AG09309 (cell line): ENCODE data around the gene EXOG.

Source experiments
- DNase-seq: peaks from one replicate; pipeline ENCODE4 v3.0.0-alpha.2; 2010; ENCODE audit warnings: low read depth
- H3K4me3 ChIP-seq: 2 replicates; pipeline ENCODE4 v1.5.1; 2011; ENCODE audit warnings: mild to moderate bottlenecking, low read depth, low read length, moderate library complexity; ENCODE audit not compliant: control insufficient read depth
- CTCF ChIP-seq: IDR thresholded peaks from 2 replicates; pipeline ENCODE4 v1.5.1; 2011; ENCODE audit warnings: mild to moderate bottlenecking, low read depth, low read length, inconsistent platforms; ENCODE audit not compliant: insufficient read depth, control insufficient read depth; ENCODE audit errors: missing control alignments

EXOG gene

GRCh38 chr3:38549082-38549481, 52.9 kb downstream of the EXOG start:
- no peak overlapping the region for H3K4me3 ChIP-seq
- DNase-seq: no peak
- TF ChIP-seq CTCF: no peak

GRCh38 chr3:38549486-38549885, 53.3 kb downstream of the EXOG start:
- no peak for DNase-seq
- H3K4me3 ChIP-seq: no peak overlapping the region
- no peak for TF ChIP-seq CTCF

GRCh38 chr3:38549957-38550840, 54.1 kb downstream of the EXOG start:
- H3K4me3 ChIP-seq: no peak overlapping the region
- TF ChIP-seq CTCF: no peak
- DNase-seq: no peak

GRCh38 chr3:38551026-38551832, 55.1 kb downstream of the EXOG start:
- no peak overlapping the region for H3K4me3 ChIP-seq
- DNase-seq: no peak
- no peak for TF ChIP-seq CTCF

GRCh38 chr3:38552364-38552763, 56.2 kb downstream of the EXOG start:
- DNase-seq: no peak
- no peak for TF ChIP-seq CTCF
- no peak overlapping the region for H3K4me3 ChIP-seq

- TF ChIP-seq CTCF: no peak
- DNase-seq: no peak
- no peak overlapping the region for H3K4me3 ChIP-seq
These were observed 56.9 kb downstream of the EXOG start for GRCh38 chr3:38553071-38553470.
